Colonic mucosa (tissue), 4 donors: ENCODE results near the gene ARHGEF38. TPM values are rescaled to one million over a fixed set of nuclear protein-coding genes. Genes with fewer than 3 reads are reported as not detected.

ENCODE experiments used
- DNase-seq: peaks from one replicate; pipeline ENCODE4 v3.0.0-alpha.2; 2020
- H3K27ac ChIP-seq: fragments of 200-600 bp; one replicate; pipeline ENCODE4 v1.8.0; 2021
- H3K27me3 ChIP-seq: fragments of 200-600 bp; one replicate; pipeline ENCODE4 v1.8.0; 2021
- H3K36me3 ChIP-seq: fragments of 200-600 bp; one replicate; pipeline ENCODE4 v1.8.0; 2021
- H3K4me1 ChIP-seq: fragments of 200-600 bp; one replicate; pipeline ENCODE4 v1.8.0; 2021; ENCODE audit warnings: mild to moderate bottlenecking
- H3K4me3 ChIP-seq: fragments of 200-600 bp; one replicate; pipeline ENCODE4 v1.8.0; 2021
- H3K9ac ChIP-seq, 2 donors: one replicate each; pipeline ENCODE4 v1.7.0; 2013; ENCODE audit warnings: control low read depth in 2 of 2, low read depth in 2 of 2, low read length in 2 of 2
- H3K9me3 ChIP-seq: fragments of 200-600 bp; one replicate; pipeline ENCODE4 v1.8.0; 2021
- CTCF ChIP-seq: fragments of 200-600 bp; IDR thresholded peaks from one replicate; pipeline ENCODE4 v1.8.0; 2022; ENCODE audit warnings: antibody characterized with exemption, mild to moderate bottlenecking
- intact Hi-C: fragments of 100-400 bp; cut with DNase I; formaldehyde crosslinking; loops from one replicate; pipeline ENCODE4 v1.14.1; 2022
- total RNA-seq, 2 donors: library from RNA; stranded (reverse); fragmentation: NEBNext Ultra II Directional in 1 of 2; extraction: Animal tissue kit (Norgen Biotek cat#: 25700) in 1 of 2; gene quantifications; one replicate each; pipeline ENCODE4 v1.2.1, GENCODE V29; 2021
- donor health status: healthy.
- donor health status: DM: no; HTN: no; CAD: no.
- donor health status: DM: no; HTN: no; CAD: no.

ARHGEF38 gene
- total RNA-seq, 2 donors from 2014 or later = 14.4 to 14.8 TPM

GRCh38 chr4:105569866-105570236 lies 17.4 kb downstream of the ARHGEF38 start:
- Histone ChIP-seq H3K4me1 (no peaks in the 10 kb centered on the region), H3K4me3 (no peak overlapping the region), H3K27me3 (no peaks in the 10 kb centered on the region), H3K9ac (no peak overlapping the region), H3K36me3 (no peaks in the 10 kb centered on the region), H3K27ac (no peak overlapping the region), H3K9me3 (no peaks in the 10 kb centered on the region)
- TF ChIP-seq CTCF = no peak
- intact Hi-C loops = no loop called here
- DNase-seq = no peak

GRCh38 chr4:105572296-105572695 lies 19.9 kb downstream of the ARHGEF38 start:
- H3K4me1 ChIP-seq = no peaks in the 10 kb centered on the region
- H3K27me3 ChIP-seq = no peaks in the 10 kb centered on the region
- no peak overlapping the region for H3K9ac ChIP-seq
- H3K9me3 ChIP-seq = no peaks in the 10 kb centered on the region
- no peak for TF ChIP-seq CTCF
- no peak for DNase-seq
- no peak overlapping the region for H3K27ac ChIP-seq
- H3K36me3 ChIP-seq = no peaks in the 10 kb centered on the region
- no peak overlapping the region for H3K4me3 ChIP-seq
- intact Hi-C loops = no loop called here

- H3K36me3 ChIP-seq = no peaks in the 10 kb centered on the region
Measured at GRCh38 chr4:105586638-105587328, 34.4 kb downstream of the ARHGEF38 start.

GRCh38 chr4:105587841-105588240 lies 35.4 kb downstream of the ARHGEF38 start:
- Histone ChIP-seq H3K4me3 (no peak overlapping the region), H3K9ac (no peak overlapping the region), H3K4me1 (no peaks in the 10 kb centered on the region), H3K36me3 (no peaks in the 10 kb centered on the region), H3K27me3 (no peaks in the 10 kb centered on the region), H3K9me3 (no peaks in the 10 kb centered on the region), H3K27ac (peak overlapping the region; percentile 80)
- no peak for DNase-seq
- intact Hi-C loops = no loop called here
- no peak for TF ChIP-seq CTCF

More at GRCh38 chr4:105586638-105587328, 34.4 kb downstream of the ARHGEF38 start:
- no peaks in the 10 kb centered on the region for H3K27me3 ChIP-seq
- H3K4me1 ChIP-seq = no peaks in the 10 kb centered on the region
- H3K9ac ChIP-seq = peak overlapping the region in 1 of 2 donors; percentile 68
- intact Hi-C loops = no loop called here
- H3K9me3 ChIP-seq = no peaks in the 10 kb centered on the region
- DNase-seq = no peak
- peak overlapping the region; percentile 80 for H3K27ac ChIP-seq
- TF ChIP-seq CTCF = no peak
- no peak overlapping the region for H3K4me3 ChIP-seq

- Histone ChIP-seq H3K36me3 (no peaks in the 10 kb centered on the region), H3K4me1 (no peaks in the 10 kb centered on the region), H3K27ac (peak overlapping the region; percentile 80)
Measured at GRCh38 chr4:105588252-105588651, 35.8 kb downstream of the ARHGEF38 start.

More at GRCh38 chr4:105588252-105588651, 35.8 kb downstream of the ARHGEF38 start:
- Histone ChIP-seq H3K27me3 (no peaks in the 10 kb centered on the region), H3K9me3 (no peaks in the 10 kb centered on the region), H3K4me3 (no peak overlapping the region), H3K9ac (no peak overlapping the region)
- DNase-seq = no peak
- intact Hi-C loops = no loop called here
- TF ChIP-seq CTCF = no peak
